DMS79 treated with DMSO at 0.1 percent for 48 hours (cell line): ENCODE data around the gene RPS27L.

ENCODE experiments used
- DNase-seq: peaks from one replicate; lab custom pipeline; 2025; lab: John Stamatoyannopoulos, UW

Gene RPS27L

DNA sequence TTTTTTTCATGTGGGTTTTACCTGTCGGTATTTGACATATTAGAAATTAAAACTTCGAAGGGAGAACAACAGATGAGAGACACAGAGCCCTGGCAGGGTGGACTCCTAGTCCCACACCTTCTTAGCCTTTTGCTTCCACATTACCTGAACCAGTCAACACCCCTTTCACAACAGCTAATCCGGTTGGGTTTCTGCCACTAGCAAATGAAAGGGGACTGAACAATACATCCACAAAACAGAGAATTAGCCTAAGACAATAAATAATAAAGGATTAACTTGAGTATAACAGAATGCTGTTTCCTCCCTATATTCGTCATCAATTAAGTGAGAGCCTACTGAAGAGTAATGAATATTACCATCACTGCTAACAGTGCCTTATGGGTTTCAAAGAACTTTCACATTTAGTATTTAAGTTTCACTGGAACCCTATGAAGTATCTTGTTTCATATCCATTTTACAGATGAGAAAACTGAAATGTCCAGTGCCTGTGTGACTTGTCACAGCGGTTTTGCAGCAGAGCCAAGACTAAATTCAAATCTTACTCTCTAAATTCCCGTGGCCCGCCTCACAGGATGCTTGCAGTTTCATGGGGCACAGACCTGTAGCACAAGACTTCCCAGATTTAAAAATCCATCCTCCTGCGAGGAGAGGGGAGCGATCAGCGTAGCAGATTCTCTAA lies 31.1 kb upstream of the RPS27L start:
- no peak for DNase-seq

DNA sequence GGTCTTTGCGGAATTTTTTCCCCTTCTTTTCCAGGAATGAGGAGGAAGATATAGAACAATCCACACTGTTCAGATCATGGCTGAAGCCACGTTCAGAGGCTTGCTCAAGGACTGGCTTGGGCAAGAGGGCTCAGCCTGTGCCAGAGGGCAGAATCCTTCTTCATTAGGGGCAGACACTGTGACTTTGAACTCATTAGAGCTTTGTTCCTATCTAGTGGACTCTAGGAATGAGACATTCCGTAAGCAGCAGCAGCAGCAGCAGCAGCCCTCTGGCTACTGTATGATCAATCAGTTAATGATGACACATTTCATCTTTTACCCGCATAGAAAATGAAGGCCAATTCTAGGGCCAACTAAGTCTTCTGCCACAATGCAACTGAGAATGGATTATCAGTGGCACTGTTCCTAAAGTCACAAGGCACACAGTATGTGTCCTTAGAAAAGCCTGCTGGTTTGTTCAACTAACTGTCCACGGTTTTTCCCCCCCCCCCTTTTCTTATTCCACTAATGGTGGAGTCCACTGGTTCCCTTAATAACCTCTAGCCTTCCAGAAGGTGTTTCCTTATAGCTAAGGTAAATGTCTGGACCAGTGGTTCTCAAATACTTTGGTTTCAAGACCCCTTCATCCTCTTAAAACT lies 30.4 kb upstream of the RPS27L start:
- DNase-seq: no peak

DNA sequence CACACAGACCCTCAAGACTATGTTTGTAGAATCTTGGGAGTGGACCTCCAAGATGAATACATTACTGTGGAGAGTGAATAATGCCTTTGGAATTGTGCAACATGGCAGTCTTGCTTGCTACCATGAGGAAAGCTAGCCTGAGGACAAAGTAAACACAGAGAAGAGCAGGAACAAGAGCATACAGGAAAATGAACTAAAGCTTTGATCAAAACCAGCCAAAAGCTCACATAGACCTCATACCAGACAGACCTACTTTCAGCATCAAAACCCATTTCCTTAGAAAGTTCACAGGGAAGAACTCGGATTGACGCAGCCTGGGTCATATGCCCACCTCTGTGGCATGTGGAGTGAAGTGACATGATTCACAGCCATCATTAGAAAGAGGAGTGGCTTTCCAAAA lies 28.8 kb upstream of the RPS27L start:
- no peak for DNase-seq

DNA sequence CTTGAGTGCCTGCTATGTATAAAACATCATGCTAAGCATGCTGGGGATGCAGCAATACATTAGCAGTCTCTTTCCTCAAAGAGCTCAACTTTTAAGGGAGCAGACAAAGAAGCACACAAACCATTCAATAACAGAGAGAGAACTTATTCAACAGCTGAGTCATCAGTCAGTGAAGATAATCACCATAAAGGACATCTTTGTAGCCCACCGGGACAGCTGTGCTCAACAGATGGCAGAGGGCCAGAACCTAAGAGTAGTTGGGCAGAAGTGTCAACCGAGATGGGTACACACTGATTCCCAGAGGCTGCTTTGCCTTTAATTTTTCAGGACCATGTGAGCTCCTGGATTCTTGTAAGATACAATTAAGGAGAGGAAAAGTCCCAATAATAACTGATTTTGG lies 27.9 kb upstream of the RPS27L start:
- DNase-seq: no peak

DNA sequence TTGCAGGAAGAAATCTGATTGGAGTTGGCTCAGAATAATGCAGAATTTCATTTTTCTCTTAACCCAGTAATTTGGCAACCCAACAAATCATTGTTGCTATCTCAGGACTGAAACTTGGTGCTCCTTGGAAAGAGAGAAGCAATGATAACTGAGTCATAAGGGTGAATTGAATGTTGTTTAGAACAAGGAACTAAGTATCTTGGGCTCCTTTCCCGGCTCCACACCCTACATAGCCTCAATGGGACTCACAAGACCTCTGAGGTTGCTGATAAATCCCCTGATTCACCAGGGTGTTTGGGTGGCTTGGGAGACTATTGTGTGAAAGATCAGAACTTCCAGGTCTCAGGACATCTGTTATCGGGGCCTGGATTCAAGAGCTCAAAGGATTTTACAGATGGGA lies 24.4 kb upstream of the RPS27L start:
- no peak for DNase-seq

DNA sequence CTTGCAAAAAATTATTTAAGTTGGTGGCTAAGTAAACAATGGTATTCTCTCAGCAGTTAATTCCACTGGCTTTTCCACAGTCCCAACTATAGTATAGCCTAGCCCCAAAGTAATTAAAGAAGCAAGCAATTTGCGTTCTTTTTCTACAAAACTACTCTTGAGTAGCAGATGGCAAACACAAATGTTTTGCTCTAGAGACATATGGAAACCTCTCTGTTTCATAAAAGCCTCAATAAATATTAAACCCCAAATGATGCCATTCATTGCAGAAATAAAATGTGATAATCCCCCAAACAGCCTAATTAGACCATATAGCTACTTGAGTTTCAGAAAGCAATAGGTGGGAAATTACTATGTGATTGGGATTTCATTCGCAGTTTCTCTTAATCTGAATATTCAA lies 23.5 kb upstream of the RPS27L start:
- no peak for DNase-seq

DNA sequence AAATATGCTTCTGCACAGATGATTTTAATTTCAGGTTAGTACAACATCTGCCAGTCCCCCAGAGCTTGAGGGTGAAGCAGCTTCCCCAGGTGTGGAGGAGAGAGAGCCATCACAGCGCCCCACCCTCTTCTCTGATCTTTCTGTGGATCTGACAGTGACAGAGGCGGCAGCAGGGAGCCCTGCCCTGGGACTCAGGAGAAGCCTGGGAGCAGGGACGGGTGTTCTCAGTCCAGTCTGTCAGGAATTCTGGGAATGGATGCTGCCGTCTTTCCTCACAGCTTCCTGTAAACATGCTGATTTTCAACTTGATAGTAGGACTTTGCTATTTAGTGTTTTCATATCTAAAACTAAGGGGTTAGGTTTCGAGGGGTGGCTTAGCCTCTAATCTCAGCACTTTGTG lies 20.8 kb upstream of the RPS27L start:
- DNase-seq: no peak

DNA sequence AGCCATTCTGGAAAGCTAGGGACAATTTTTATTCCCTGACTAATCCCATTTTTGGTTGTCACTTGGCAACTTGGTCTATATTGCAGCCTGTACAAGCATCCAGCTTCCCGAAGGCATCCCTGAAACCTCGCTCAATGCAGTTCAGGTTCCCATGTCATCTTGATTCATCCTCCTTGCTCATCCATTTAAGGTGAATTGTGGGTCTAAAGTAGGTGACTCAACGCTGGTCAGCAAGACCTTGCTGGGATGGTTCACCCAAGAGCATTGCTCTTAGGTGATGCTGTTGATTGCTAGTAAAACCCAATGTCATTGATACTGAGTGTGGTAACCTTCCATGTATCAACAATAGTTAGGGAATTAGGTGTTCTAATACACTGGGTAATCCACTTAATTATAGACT lies 19.0 kb upstream of the RPS27L start:
- DNase-seq: no peak

DNA sequence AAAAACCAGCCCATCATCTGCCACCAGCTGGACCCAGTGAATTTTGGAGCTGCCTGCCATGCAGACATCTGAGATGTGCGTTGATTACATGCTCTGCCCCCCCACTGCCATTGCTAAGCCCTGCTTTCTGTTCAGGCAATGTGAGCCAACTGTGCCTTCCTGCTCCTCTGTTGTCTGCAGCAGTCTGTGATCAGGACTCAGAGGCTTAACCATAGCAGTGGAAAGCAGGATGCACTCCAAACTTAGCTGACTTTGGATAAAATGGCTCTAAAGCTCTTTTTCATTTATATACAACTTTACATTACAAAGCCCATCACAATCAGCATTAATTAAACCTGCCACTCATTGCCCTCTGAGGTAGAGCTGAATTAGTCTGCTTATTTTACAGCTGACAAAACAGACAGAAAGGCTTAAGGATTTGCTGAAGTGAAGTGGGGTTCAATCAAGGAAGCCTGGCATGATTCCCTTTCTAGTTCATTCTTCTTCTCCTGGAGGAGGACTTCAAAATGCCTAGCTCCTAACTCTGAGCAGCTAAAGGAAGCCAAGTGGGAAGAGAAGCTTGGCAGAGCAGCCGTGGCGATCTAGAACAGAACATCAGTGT lies 15.7 kb upstream of the RPS27L start:
- DNase-seq: no peak

DNA sequence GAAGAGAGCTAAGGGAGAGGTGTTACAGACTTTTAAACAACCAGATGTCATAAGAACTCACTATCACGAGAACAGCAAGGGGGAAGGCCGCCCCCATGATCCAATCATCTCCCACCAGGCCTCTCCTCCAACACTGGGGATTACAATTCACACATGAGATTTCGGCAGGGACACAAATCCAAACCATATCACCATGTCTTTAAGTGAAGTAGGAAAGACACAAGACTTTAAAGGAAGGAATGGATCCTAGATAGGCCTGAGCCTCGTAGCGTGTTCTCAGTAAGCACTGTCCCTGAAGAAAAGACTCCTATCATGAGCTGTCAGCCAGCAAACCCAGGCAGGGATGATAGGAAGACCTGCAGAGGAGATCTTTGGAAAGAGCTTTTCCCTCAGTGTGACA lies 15.1 kb upstream of the RPS27L start:
- DNase-seq: no peak

DNA sequence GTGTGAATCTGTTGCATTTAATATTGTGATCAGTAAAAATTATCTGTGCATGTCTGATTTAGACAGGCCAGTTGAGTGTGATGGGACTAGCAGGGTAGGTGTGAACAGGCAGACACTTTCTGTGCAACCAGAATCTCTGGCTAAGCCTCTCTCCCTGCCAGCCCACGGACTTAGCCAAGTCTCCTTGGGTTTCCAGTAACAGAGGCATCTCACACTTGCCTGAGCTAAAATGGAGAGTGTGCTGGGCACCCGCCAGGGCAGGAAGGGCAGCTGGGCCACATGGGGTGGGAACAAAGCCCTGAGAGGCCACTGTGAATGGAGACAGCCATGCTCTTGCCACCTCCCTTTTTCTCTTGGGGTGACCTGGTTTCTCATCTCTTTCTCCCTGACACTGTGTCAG lies 12.5 kb upstream of the RPS27L start:
- DNase-seq: no peak

DNA sequence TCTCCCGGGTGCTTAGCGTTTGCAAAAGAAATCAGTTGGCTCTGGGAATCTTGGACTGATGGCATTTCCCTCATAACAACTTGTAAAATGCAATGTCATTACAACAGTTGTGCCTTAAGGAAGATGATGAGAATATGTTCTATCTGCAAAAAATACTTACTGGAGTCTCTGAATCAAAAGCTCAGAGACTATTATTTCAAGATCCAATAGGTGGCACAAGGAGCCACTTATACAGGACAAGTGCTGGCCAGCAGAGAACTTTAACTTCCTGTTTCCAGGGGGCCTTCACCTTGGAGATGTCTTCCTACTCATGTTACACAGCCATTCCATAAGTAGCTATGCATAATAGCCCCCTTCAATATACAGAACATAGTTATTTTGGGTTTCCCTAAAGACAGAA lies 8.9 kb upstream of the RPS27L start:
- no peak for DNase-seq

DNA sequence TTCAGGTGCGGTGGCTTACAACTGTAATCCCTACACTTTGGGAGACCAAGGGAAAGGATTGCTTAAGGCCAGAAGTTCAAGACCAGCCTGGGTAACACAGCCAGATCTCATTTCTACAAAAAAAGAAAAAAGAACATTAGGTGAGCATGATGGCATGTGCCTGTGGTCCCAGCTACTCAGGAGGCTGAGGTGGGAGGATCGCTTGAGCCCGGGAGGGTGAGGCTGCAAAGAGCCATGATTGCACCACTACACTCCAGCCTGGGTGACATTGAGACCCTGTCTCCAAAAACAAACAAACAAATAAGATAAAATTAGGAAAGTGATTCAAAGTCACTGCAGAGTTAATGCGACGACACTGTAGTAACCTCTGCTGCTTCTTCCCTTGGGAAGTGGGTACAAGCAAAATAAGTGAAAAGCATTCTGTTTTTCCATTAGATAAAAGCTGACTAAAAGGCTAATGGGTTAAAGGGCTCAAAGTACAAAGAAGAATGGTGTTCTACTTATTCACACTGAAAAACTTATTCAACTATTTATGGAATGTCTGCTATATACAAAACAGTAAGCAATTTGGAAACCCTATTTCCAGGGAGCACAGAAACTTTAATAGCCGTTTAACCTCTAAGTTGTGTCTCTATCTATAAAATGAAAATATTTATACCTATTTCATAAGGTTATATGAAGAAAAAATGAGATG lies 8.0 kb upstream of the RPS27L start:
- DNase-seq: no peak

DNA sequence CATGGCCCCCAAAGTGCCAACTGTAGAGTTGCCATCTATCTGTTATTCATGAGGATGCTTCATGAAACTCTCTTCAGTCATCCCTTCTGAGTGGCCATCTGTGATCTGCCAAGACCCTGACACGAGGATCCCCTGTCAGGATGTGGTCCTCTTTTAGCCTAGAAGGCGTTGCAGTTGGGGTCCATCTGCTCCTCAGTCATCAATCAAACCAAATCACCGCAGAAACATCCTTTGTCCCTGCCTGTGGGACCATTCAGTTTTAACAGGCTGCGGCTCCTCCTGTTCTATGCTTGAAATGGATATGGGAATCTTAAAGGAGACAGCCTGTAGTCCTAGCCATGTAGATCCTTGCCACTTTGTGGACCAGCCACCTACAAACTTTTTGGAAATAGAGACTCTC lies 5.9 kb upstream of the RPS27L start:
- no peak for DNase-seq

DNA sequence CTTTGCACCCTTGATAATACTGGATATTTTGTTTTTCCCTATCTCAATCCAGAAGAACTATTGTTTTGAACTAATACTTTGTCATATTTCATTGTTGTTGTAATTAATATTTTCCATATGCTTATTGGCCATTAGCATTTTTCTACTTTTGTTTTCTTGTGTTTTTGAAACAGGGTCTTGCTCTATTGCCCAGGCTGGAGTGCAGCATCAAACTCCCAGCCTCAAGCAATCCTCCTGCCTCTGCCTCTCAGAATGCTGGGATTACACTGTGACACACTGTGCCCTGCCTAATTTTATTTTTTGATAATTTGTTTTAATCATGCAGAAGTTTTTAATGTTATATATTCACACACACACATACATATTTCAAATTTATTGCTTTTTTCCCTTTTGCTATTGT lies 3.4 kb upstream of the RPS27L start:
- DNase-seq: no peak

DNA sequence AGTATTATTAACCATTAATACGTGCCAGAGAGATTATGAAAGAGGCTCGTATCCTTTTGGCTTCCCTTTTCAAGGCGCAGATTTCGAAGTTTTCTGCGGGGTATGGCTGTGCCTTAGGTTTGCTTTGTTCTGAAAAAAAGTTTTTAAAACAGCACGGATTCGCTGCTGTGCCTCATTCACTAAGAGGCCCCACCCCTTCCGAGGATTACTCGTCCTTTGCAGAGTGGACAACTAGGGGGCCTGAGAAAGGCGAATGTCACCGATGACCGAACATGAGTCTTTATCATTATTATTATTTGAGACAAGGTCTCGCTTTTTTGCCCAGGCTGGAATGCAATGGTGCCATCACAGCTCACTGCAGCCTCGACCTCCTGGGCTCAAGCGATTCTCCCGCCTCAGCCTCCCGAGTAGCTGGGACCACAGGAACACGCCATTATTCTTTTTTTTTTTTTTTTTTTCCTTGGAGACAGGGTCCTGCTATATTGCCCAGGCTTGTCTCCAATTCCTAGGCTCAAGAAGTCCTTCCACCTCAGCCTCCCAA lies 684 bp upstream of the RPS27L start:
- no peak for DNase-seq

DNA sequence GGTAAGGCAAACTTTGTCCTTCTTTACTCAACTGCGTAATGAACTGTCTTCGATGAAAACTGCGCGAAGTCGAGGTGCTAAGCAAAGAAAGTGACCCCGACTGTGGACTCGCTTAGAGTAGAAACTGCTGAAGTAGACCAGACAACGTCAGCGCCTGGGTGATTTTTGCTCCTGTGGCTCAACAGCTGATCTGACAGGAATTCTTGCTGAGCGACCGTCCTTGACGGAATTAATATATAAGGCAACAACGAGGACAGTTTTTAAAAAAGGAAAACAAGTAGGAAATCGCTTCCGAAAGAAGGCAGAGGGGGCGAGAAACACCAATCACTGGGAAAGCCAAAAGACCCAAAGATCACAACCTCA lies 541 bp downstream of the RPS27L start:
- DNase-seq: no peak

DNA sequence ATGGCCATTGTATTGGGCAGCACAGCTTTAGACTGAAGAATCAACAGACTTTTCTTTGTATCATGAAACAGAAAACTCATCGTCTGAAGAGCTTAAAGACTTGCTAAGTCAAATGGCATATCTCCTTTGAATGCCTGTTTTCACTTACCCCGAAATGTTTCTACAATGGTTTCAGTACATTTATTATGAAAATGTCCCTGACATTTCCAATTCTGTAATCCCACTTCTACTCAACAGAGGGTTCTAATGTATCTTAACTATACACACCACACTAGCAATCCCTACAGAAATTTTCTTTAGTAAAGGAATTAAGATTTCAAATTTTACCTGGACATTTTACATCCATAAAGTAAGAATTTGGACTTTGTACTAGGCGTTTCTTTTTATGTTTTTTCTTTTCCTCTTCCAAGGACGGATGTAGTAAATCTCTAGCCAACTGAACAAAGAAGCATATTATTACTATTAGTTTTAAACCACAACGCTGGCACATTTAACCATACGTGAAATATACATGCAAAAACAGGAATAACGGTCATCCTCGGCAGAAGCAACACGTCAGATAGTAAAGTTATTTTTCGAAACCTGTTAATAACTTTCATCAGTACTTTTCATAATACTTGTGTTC lies 1.1 kb downstream of the RPS27L start:
- no peak for DNase-seq

DNA sequence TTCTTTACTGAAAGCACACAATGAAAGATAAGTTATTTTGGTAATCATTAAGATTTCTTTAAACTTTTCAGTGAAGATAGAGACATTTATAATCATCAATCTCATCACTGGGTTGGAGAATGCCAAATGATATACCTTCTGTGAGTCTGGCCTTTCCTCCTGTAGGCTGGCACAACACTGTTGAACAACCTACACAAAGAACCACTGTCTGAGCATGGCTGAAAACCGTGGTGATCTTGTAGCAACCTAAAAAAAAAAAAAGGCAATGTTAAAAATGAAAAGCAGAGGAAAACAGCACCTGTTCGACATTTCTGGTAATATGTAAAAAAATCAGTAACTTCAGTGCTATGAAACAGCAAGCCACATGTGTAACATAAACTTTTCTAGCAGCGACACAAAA lies 1.8 kb downstream of the RPS27L start:
- no peak for DNase-seq

DNA sequence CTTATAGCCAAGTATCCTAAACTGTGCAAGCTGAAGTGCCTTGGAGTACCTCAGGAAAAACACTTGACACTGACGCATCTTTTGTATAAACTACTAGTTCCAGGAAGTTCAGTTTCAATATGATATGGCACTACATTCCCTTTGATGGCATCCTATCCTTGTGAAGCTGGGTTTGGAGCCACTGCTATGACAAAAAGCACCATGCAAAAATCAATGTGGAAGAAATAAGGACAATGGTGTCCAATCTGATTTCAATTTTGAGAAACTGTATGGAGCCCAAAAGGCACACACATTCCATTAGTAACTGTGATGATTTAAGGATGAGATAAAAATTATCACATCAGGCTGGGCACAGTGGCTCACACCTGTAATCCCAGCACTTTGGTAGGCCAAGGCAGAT lies 5.6 kb downstream of the RPS27L start:
- DNase-seq: no peak

DNA sequence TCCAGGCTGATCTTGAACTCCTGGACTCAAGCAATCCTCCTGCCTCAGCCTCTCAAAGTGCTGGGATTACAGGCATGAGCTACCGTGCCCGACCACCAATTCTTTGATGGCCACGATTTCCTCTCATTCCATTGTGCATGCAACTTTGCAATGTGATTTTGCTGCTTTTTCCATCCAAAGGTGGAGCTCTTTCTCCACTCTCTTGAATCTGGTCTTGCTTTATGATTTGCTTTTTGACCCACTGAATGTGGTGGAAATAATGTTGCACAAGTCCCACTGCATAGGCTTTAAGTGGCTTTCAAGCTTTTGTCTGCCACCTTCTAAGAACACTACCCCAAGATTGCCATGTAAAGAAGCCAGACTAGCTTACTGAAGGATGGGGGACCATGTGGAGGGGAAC lies 10.6 kb downstream of the RPS27L start:
- DNase-seq: no peak

DNA sequence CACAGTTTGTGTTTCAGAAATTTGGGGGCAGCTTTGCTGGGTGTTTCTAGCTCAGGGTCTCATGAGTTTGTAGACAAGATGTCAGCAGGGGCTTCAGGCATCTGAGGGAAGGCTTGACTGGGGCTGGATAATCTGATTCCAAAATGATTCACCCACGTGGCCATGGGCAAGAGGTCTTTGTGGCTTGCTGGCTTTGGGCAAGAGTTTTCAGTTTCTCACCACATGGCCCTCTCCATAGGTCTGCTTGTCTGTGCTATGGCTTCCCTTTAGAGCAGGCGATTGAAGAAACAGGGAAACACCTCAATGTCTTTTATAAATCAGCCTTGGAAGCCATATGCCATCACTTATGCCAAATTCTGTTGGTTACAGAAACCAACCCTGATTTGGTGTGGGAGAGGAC lies 11.9 kb downstream of the RPS27L start:
- no peak for DNase-seq

DNA sequence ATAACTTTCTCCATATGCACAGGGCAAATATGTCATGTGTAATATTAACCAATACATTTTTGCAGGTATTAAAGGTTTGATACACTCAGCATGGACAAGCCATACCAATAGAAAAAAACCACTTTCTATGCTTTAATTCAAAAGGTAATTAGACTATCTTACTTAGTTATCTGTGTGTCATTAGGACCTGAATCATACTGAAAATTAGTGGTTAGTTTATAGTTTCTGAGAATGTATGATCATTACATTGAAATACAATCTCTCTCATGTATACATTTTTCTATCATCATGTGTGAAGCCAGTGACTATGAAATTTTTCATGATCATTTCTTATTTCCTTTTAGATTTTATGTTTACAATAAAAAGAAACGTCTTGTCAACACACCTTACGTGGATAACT lies 16.3 kb downstream of the RPS27L start:
- no peak for DNase-seq
